ENCODE data around the gene MORF4L1. TPM values are rescaled to one million over a fixed set of nuclear protein-coding genes. Genes with fewer than 3 reads are reported as not detected.

Gene MORF4L1
- total RNA-seq, 1 donor from 2014 or later: 398 TPM

DNA sequence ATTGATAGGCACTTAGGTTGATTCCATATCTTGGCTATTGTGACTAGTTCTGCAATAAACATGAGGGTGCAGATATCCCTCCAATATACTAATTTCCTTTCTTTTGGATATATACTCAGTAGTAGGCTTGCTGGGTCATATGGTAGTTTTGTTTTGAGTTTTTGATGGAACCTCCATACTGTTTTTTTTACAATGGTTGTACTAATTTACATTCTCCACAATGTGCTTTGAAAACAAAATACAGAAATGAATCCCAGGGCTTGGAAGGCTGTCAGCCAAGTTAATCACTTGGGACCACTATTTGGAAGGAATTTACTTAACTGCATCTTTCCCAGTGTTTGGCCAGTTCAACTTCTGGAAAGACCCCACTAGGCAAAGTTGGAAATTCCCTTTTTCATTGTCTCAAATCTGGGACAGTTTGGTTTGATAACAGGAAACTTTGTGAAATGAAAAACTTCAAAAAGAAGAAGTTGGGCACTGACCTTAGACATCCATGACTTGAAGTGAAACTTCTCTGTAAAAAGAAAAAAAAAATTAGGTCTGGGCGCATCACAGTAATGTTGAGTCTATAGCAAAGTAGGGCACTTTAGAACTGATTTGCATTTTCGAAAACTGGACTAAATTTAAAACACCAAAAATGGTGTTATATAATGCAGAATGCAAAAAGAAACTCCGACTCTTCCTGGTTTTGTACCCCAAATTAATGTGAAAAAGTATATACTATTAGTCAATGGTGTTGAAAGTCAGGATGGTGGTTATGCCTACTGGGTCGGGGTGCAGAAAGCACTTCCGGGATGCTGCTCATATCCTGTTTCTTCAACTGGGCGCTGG is 66.2 kb downstream of the MORF4L1 start:
- Histone ChIP-seq H3K36me3 (ENCODE audit: insufficient read depth, low read length) (no peaks in the 10 kb centered on the region), H3K79me2 (ENCODE audit: insufficient read depth, low read length) (no peaks in the 10 kb centered on the region), H3K27ac (ENCODE audit: low read depth, low read length) (no peak overlapping the region), H4K20me1 (ENCODE audit: insufficient read depth, low read length) (no peaks in the 10 kb centered on the region), H2AFZ (ENCODE audit: low read depth, low read length) (no peak overlapping the region), H3K4me3 (ENCODE audit: insufficient read depth, low read depth, low read length) (no peak overlapping the region), H3K9me3 (ENCODE audit: insufficient read depth, low read depth, low read length) (no peaks in the 10 kb centered on the region), H3K27me3 (ENCODE audit: insufficient read depth, low read length) (peaks cover 7% of the 10 kb centered on the region), H3K4me1 (ENCODE audit: insufficient read depth, low read length) (no peaks in the 10 kb centered on the region), H3K9ac (ENCODE audit: low read length) (no peak overlapping the region), H3K4me2 (ENCODE audit: low read length) (no peak overlapping the region)
- H3K9me3 Mint-ChIP-seq (ENCODE audit: unreplicated experiment): no peaks in the 10 kb centered on the region
- no peak overlapping the region for H3K27ac Mint-ChIP-seq (ENCODE audit: unreplicated experiment)
- no peaks in the 10 kb centered on the region for H3K4me1 Mint-ChIP-seq (ENCODE audit: low read depth, unreplicated experiment)
- FAIRE-seq (no peak), DNase-seq (ENCODE audit: low read depth) (no peak)
- TF ChIP-seq, protein P1, sequence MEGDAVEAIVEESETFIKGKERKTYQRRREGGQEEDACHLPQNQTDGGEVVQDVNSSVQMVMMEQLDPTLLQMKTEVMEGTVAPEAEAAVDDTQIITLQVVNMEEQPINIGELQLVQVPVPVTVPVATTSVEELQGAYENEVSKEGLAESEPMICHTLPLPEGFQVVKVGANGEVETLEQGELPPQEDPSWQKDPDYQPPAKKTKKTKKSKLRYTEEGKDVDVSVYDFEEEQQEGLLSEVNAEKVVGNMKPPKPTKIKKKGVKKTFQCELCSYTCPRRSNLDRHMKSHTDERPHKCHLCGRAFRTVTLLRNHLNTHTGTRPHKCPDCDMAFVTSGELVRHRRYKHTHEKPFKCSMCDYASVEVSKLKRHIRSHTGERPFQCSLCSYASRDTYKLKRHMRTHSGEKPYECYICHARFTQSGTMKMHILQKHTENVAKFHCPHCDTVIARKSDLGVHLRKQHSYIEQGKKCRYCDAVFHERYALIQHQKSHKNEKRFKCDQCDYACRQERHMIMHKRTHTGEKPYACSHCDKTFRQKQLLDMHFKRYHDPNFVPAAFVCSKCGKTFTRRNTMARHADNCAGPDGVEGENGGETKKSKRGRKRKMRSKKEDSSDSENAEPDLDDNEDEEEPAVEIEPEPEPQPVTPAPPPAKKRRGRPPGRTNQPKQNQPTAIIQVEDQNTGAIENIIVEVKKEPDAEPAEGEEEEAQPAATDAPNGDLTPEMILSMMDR (IDR thresholded peaks at IDR 0.05; ENCODE audit: insufficient read depth, low read depth, low read length): no peak
- TF ChIP-seq EZH2 (IDR thresholded peaks at IDR 0.05; ENCODE audit: insufficient read depth, low read length): no peak
- no peaks in the 10 kb centered on the region for H3K36me3 Mint-ChIP-seq (ENCODE audit: low read depth, unreplicated experiment)
- no peak overlapping the region for H3K4me3 Mint-ChIP-seq (ENCODE audit: unreplicated experiment)
- peaks cover 16% of the 10 kb centered on the region for H3K27me3 Mint-ChIP-seq (ENCODE audit: low read depth, unreplicated experiment)

DNA sequence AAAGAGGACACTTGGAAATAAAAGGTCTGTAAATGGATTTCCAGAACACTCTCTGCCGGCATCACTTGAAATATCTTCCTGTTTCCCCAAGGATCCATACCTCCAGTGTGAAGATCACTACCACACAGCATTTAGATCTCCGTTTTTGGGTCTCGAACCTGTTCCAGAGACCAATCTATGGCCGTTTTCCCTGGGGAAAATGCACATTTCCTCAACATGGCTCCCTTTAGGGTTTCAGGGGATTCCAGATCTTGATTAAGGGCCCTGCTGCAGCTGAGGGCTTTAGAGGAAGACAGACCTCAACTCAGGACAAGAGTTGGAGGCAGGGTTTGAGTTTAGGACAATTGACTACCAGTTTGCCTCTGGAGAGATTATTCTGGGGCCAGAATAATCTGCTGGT is 70.1 kb downstream of the MORF4L1 start:
- Mint-ChIP-seq H3K36me3 (ENCODE audit: low read depth, unreplicated experiment) (no peaks in the 10 kb centered on the region), H3K9me3 (ENCODE audit: unreplicated experiment) (no peaks in the 10 kb centered on the region), H3K27me3 (ENCODE audit: low read depth, unreplicated experiment) (peaks cover 24% of the 10 kb centered on the region), H3K27ac (ENCODE audit: unreplicated experiment) (no peak overlapping the region), H3K4me1 (ENCODE audit: low read depth, unreplicated experiment) (no peaks in the 10 kb centered on the region), H3K4me3 (ENCODE audit: unreplicated experiment) (no peak overlapping the region)
- no peaks in the 10 kb centered on the region for H4K20me1 ChIP-seq (ENCODE audit: insufficient read depth, low read length)
- H3K36me3 ChIP-seq (ENCODE audit: insufficient read depth, low read length): no peaks in the 10 kb centered on the region
- H3K79me2 ChIP-seq (ENCODE audit: insufficient read depth, low read length): no peaks in the 10 kb centered on the region
- no peak overlapping the region for H3K4me3 ChIP-seq (ENCODE audit: insufficient read depth, low read depth, low read length)
- DNase-seq (ENCODE audit: low read depth): no peak
- no peak overlapping the region for H3K9ac ChIP-seq (ENCODE audit: low read length)
- H3K9me3 ChIP-seq (ENCODE audit: insufficient read depth, low read depth, low read length): no peaks in the 10 kb centered on the region
- no peak for FAIRE-seq
- peaks cover 5% of the 10 kb centered on the region for H3K4me1 ChIP-seq (ENCODE audit: insufficient read depth, low read length)
- H3K27ac ChIP-seq (ENCODE audit: low read depth, low read length): no peak overlapping the region
- no peak overlapping the region for H2AFZ ChIP-seq (ENCODE audit: low read depth, low read length)
- peaks cover 15% of the 10 kb centered on the region for H3K27me3 ChIP-seq (ENCODE audit: insufficient read depth, low read length)
- TF ChIP-seq EZH2 (IDR thresholded peaks at IDR 0.05; ENCODE audit: insufficient read depth, low read length): no peak
- TF ChIP-seq, protein P1 (IDR thresholded peaks at IDR 0.05; ENCODE audit: insufficient read depth, low read depth, low read length): no peak
- H3K4me2 ChIP-seq (ENCODE audit: low read length): no peak overlapping the region

GRCh38 chr15:78943692-78944091 is 71.0 kb downstream of the MORF4L1 start:
- H3K36me3 Mint-ChIP-seq (ENCODE audit: low read depth, unreplicated experiment): no peaks in the 10 kb centered on the region
- peaks cover 27% of the 10 kb centered on the region for H3K27me3 Mint-ChIP-seq (ENCODE audit: low read depth, unreplicated experiment)
- H3K4me1 Mint-ChIP-seq (ENCODE audit: low read depth, unreplicated experiment): no peaks in the 10 kb centered on the region
- H3K9ac ChIP-seq (ENCODE audit: low read length): no peak overlapping the region
- no peaks in the 10 kb centered on the region for H3K9me3 Mint-ChIP-seq (ENCODE audit: unreplicated experiment)
- H3K27ac Mint-ChIP-seq (ENCODE audit: unreplicated experiment): no peak overlapping the region
- H3K27me3 ChIP-seq (ENCODE audit: insufficient read depth, low read length): peaks cover 17% of the 10 kb centered on the region
- no peak overlapping the region for H3K4me3 Mint-ChIP-seq (ENCODE audit: unreplicated experiment)
- H2AFZ ChIP-seq (ENCODE audit: low read depth, low read length): no peak overlapping the region
- no peaks in the 10 kb centered on the region for H4K20me1 ChIP-seq (ENCODE audit: insufficient read depth, low read length)
- DNase-seq (ENCODE audit: low read depth): peak; percentile 25
- no peak overlapping the region for H3K4me2 ChIP-seq (ENCODE audit: low read length)
- FAIRE-seq: no peak
- no peaks in the 10 kb centered on the region for H3K79me2 ChIP-seq (ENCODE audit: insufficient read depth, low read length)
- no peaks in the 10 kb centered on the region for H3K36me3 ChIP-seq (ENCODE audit: insufficient read depth, low read length)
- TF ChIP-seq EZH2 (IDR thresholded peaks at IDR 0.05; ENCODE audit: insufficient read depth, low read length): no peak
- TF ChIP-seq, protein P1 (IDR thresholded peaks at IDR 0.05; ENCODE audit: insufficient read depth, low read depth, low read length): no peak
- no peak overlapping the region for H3K27ac ChIP-seq (ENCODE audit: low read depth, low read length)
- peaks cover 5% of the 10 kb centered on the region for H3K4me1 ChIP-seq (ENCODE audit: insufficient read depth, low read length)
- H3K9me3 ChIP-seq (ENCODE audit: insufficient read depth, low read depth, low read length): no peaks in the 10 kb centered on the region
- no peak overlapping the region for H3K4me3 ChIP-seq (ENCODE audit: insufficient read depth, low read depth, low read length)
